ENCODE data around the gene ZNF202.
"Not testable (repeated sequence)": the region's sequence is repeated elsewhere in the genome, so short reads cannot be mapped to it uniquely, and the experiment has no call there.

DNA sequence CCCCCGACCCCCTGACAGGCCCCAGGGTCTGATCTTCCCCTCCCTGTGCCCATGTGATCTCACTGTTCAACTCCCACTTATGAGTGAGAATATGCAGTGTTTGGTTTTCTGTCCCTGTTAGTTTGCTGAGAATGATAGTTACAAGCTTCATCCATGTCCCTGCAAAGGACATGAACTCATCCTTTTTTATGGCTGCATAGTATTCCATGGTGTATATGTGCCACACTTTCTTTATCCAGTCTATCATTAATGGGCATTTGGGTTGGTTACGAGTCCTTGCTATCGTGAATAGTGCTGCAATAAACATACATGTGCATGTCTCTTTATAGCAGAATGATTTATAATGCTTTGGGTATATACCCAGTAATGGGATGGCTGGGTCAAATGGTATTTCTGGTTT, 28.8 kb downstream of the ZNF202 start:
- not testable (repeated sequence) for TF ChIP-seq CTCF (conservative IDR thresholded peaks at IDR 0.05 in 1 of 2, IDR thresholded peaks at IDR 0.05 in 1 of 2; ENCODE audit: low read depth in 1 of 2, low read length in 2 of 2); EZH2 (IDR thresholded peaks at IDR 0.05; ENCODE audit: low read length, missing control alignments)
